ENCODE measurements around the gene PPP2R3C. TPM values are rescaled to one million over a fixed set of nuclear protein-coding genes. Genes with fewer than 3 reads are reported as not detected.

The PPP2R3C gene
- total RNA-seq, 1 donor from 2014 or later, result 55.4 TPM

DNA sequence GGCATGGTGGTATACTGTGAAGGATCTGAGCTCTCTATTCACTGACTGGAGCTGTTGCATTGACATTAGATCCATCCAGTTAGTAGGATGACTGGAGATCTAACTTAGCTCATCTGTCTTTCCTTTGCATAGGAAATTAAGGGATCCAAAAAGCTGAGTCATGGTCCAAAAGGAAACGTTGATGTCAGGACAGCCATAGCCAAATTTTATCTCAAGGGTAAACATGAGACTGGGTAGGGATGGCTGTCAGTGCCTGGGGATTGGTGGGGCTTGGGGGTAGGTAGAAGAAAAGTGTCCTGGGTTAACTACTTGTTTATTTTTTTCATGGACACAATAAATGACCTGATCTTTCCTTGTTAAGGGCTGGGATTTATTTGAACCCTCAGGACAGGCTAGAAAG, 71.1 kb downstream of the PPP2R3C start:
- no peaks in the 10 kb centered on the region for H3K27me3 Mint-ChIP-seq (ENCODE audit: low read depth)
- no peak overlapping the region for H3K27ac Mint-ChIP-seq (ENCODE audit: unreplicated experiment)
- H3K9me3 Mint-ChIP-seq, result no peaks in the 10 kb centered on the region
- H3K4me1 Mint-ChIP-seq, result peaks cover 11% of the 10 kb centered on the region
- DNase-seq (ENCODE audit: low read depth, low spot score), result no peak
- H3K36me3 Mint-ChIP-seq (ENCODE audit: low read depth), result no peaks in the 10 kb centered on the region
- H3K4me3 Mint-ChIP-seq, result no peak overlapping the region
- TF ChIP-seq, protein P1, sequence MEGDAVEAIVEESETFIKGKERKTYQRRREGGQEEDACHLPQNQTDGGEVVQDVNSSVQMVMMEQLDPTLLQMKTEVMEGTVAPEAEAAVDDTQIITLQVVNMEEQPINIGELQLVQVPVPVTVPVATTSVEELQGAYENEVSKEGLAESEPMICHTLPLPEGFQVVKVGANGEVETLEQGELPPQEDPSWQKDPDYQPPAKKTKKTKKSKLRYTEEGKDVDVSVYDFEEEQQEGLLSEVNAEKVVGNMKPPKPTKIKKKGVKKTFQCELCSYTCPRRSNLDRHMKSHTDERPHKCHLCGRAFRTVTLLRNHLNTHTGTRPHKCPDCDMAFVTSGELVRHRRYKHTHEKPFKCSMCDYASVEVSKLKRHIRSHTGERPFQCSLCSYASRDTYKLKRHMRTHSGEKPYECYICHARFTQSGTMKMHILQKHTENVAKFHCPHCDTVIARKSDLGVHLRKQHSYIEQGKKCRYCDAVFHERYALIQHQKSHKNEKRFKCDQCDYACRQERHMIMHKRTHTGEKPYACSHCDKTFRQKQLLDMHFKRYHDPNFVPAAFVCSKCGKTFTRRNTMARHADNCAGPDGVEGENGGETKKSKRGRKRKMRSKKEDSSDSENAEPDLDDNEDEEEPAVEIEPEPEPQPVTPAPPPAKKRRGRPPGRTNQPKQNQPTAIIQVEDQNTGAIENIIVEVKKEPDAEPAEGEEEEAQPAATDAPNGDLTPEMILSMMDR (conservative IDR thresholded peaks at IDR 0.05), result no peak

DNA sequence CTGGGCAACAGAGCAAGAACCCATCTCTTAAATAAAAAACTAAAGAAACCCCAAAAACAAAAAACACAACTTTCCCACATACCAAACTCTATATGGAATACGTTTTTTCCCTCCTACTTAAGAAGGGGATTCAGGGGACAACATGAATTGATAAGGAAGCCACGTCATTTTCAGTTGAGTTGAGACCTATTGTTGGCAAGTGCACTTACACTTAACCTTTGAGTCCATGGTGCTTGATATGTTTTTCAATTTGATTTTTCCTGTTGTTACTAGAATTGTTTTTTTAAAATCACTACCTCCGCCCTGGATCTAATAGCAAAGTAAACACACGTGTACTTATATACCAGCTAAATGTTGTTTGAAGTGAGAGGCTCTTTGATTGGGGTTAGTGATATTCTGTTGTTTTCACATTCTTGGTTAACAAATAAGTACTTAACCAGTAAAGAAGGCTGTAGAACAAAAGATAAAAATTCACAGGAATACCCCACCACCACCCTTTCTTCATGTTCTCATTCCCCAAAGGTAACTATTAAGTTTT, 73.7 kb downstream of the PPP2R3C start:
- H3K27ac Mint-ChIP-seq (ENCODE audit: unreplicated experiment), result no peak overlapping the region
- no peaks in the 10 kb centered on the region for H3K9me3 Mint-ChIP-seq
- peaks cover 21% of the 10 kb centered on the region for H3K4me1 Mint-ChIP-seq
- H3K27me3 Mint-ChIP-seq (ENCODE audit: low read depth), result no peaks in the 10 kb centered on the region
- no peaks in the 10 kb centered on the region for H3K36me3 Mint-ChIP-seq (ENCODE audit: low read depth)
- peak overlapping the region; percentile 96 for H3K4me3 Mint-ChIP-seq
- no peak for DNase-seq (ENCODE audit: low read depth, low spot score)
- TF ChIP-seq, protein P1 (conservative IDR thresholded peaks at IDR 0.05), result no peak

DNA sequence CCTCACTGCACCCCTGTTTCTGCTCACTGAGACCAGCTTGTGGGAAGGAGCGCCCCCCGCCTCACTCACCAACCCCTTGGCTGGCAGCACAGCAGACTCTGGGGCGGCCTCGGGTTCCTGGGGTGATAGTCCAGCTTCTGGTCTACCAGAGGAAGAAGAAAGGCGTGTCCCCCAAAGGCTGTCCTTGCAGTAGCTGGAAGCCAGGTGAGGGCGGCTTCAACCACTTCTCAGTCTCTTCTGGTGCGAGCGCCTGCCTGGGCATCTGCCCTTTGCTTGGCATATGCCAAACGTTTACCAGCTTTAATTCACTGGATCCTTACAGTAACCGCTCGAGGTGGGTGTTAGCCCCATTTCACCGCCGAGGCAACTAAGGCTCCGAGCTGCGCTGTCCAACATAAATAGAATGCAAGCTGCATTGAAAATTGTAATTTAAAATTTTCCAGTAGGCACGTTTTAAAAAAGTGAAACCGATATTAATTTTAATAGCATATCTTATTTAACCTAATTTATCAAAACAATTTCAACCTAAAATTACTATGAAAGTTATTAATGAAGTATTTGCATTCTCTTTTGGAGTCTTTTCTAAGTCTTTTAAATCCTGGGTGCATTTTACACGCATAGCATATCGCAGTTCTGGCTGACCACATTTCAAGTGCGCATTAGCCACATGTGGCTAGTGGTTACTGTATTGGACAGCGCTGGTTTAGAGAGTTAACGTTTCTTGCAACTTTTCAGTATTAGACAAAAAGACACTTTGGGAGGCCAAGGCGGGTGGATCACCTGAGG, 74.8 kb downstream of the PPP2R3C start:
- peak overlapping the region; percentile 12 for H3K27ac Mint-ChIP-seq (ENCODE audit: unreplicated experiment)
- TF ChIP-seq, protein P1 (conservative IDR thresholded peaks at IDR 0.05), result no peak
- H3K4me3 Mint-ChIP-seq, result peak overlapping the region; percentile 96
- no peak for DNase-seq (ENCODE audit: low read depth, low spot score)
- H3K9me3 Mint-ChIP-seq, result no peaks in the 10 kb centered on the region
- no peaks in the 10 kb centered on the region for H3K27me3 Mint-ChIP-seq (ENCODE audit: low read depth)
- no peaks in the 10 kb centered on the region for H3K36me3 Mint-ChIP-seq (ENCODE audit: low read depth)
- H3K4me1 Mint-ChIP-seq, result peaks cover 21% of the 10 kb centered on the region

DNA sequence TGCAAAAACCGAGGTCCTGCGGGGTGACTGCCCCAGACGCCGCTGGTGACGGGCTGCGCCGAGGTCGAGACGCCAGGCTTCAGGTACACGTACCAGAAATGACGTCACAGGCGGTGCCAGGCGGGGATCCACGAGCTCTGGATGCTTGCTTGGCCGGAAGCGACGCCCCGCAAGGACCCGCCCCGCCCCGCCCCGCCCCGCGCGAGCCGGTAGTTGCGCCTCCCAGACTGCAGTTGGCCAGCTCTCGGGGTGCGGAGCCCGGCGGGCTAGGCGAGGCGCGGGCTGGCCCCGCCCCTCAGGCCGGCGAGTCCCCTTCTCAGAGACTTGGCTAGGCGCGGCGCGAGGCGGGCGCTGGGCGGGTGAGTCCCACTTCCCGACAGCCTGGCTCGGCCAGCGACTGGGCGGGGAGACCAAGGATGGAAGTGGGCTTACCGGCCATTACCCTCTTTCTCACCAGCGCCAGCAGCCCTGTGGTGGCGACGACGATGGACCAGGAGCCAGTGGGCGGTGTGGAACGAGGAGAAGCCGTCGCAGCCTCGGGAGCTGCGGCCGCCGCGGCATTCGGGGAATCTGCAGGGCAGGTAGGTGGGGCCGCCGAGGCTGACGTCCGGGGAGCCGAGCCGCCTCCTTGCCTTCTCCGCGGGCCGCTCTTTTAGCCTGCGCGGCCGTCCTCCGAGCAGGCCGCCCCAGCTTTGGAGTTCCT, 75.6 kb downstream of the PPP2R3C start, which contains the start of gene FAM177A1:
Gene FAM177A1 (plus strand): TSS at position 225 of the 703 bp plus-strand sequence. CDS start 192 bp downstream, at position 417.
- H3K9me3 Mint-ChIP-seq, result no peaks in the 10 kb centered on the region
- peaks cover 21% of the 10 kb centered on the region for H3K4me1 Mint-ChIP-seq
- H3K27me3 Mint-ChIP-seq (ENCODE audit: low read depth), result no peaks in the 10 kb centered on the region
- no peaks in the 10 kb centered on the region for H3K36me3 Mint-ChIP-seq (ENCODE audit: low read depth)
- peak; percentile 85 for DNase-seq (ENCODE audit: low read depth, low spot score)
- peak within 1 kb of the TSS; percentile 95 for H3K27ac Mint-ChIP-seq (ENCODE audit: unreplicated experiment)
- peak within 1 kb of the TSS; percentile 96 for H3K4me3 Mint-ChIP-seq
- TF ChIP-seq, protein P1 (conservative IDR thresholded peaks at IDR 0.05), result no peak

DNA sequence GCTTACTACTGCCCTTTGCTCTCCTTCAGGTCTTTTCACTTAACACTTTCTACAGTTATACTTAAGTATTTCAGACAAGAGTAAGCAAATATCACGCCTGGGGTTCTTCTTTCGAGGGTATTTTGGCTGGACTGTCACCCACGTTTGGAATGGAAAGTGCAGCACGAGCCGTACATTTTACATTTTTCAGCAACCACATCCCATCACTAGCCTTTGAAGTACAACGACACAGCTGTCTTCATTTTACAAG, 76.1 kb downstream of the PPP2R3C start:
- H3K9me3 Mint-ChIP-seq, result no peaks in the 10 kb centered on the region
- H3K4me3 Mint-ChIP-seq, result peak overlapping the region; percentile 96
- DNase-seq (ENCODE audit: low read depth, low spot score), result no peak
- H3K27ac Mint-ChIP-seq (ENCODE audit: unreplicated experiment), result peak overlapping the region; percentile 95
- peaks cover 21% of the 10 kb centered on the region for H3K4me1 Mint-ChIP-seq
- no peaks in the 10 kb centered on the region for H3K36me3 Mint-ChIP-seq (ENCODE audit: low read depth)
- no peaks in the 10 kb centered on the region for H3K27me3 Mint-ChIP-seq (ENCODE audit: low read depth)
- TF ChIP-seq, protein P1 (conservative IDR thresholded peaks at IDR 0.05), result no peak

All from neural crest cell (in vitro differentiated cells).